ENCODE data around the gene MAGI2.

DNA sequence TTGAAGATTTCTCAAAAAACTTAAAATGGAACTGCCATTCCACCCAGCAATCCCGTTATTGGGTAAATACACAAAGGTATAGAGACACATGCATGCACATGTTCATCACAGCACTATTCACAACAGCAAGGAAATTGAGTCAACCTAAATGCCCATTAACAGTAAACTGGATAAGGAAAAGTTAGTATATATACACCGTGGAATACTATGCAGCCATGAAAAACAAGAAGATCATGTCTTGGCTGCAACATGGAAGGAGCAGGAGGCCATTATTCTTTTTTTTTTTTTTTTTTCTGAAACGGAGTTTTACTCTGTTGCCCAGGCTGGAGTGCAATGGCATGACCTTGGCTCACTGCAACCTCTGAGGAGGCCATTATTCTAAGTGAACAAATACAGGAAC lies 749.0 kb downstream of the MAGI2 start:
- TF ChIP-seq POLR2A (IDR thresholded peaks at IDR 0.05) = no peak
- TF ChIP-seq, protein P1, sequence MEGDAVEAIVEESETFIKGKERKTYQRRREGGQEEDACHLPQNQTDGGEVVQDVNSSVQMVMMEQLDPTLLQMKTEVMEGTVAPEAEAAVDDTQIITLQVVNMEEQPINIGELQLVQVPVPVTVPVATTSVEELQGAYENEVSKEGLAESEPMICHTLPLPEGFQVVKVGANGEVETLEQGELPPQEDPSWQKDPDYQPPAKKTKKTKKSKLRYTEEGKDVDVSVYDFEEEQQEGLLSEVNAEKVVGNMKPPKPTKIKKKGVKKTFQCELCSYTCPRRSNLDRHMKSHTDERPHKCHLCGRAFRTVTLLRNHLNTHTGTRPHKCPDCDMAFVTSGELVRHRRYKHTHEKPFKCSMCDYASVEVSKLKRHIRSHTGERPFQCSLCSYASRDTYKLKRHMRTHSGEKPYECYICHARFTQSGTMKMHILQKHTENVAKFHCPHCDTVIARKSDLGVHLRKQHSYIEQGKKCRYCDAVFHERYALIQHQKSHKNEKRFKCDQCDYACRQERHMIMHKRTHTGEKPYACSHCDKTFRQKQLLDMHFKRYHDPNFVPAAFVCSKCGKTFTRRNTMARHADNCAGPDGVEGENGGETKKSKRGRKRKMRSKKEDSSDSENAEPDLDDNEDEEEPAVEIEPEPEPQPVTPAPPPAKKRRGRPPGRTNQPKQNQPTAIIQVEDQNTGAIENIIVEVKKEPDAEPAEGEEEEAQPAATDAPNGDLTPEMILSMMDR (IDR thresholded peaks at IDR 0.05 in 4 of 5, conservative IDR thresholded peaks at IDR 0.05 in 1 of 5) = no peak
